GM12891 (cell line): ENCODE results near the gene CAPN7. TPM values are rescaled to one million over a fixed set of nuclear protein-coding genes. Genes with fewer than 3 reads are reported as not detected.
"Not testable (repeated sequence)": the region's sequence is repeated elsewhere in the genome, so short reads cannot be mapped to it uniquely, and the experiment has no call there.

Experiments
- DNase-seq: peaks from one replicate; pipeline ENCODE4 v3.0.0; 2011; ENCODE audit warnings: low spot score; ENCODE audit not compliant: insufficient read length
- FAIRE-seq: peaks from 2 replicates; lab custom pipeline; 2011; peaks lifted over from hg19 to GRCh38; lab: Jason Lieb, UNC
- PAX5 ChIP-seq: IDR thresholded peaks from 2 replicates; pipeline ENCODE4 v1.6.1; 2011; ENCODE audit warnings: low read length, moderate library complexity, mild to moderate bottlenecking; ENCODE audit not compliant: insufficient read depth, severe bottlenecking
- POLR2A ChIP-seq: IDR thresholded peaks from 2 replicates; pipeline ENCODE4 v1.6.1; 2011; ENCODE audit warnings: low read depth, low read length, control low read depth
- POLR2AphosphoS5 ChIP-seq: IDR thresholded peaks from 2 replicates; pipeline ENCODE4 v1.6.1; 2011; ENCODE audit warnings: low read depth, low read length, control low read depth
- POU2F2 ChIP-seq: IDR thresholded peaks from 2 replicates; pipeline ENCODE4 v1.6.1; 2011; ENCODE audit warnings: low read depth, mild to moderate bottlenecking, control low read depth, low read length, moderate library complexity
- SPI1 ChIP-seq: IDR thresholded peaks from 2 replicates; pipeline ENCODE4 v1.6.1; 2011; ENCODE audit warnings: low read depth, low read length, control low read depth
- TAF1 ChIP-seq: IDR thresholded peaks from 2 replicates; pipeline ENCODE4 v1.6.1; 2011; ENCODE audit warnings: low read depth, low read length, control low read depth
- polyA plus RNA-seq: library from polyadenylated mRNA; unstranded; fragments of >200 nt; gene quantifications from one replicate; pipeline ENCODE4 v1.2.1, GENCODE V29; 2012; ENCODE audit warnings: low read depth, missing spikeins, inconsistent platforms; ENCODE audit not compliant: missing spikeins

CAPN7 gene
- 7.5 TPM for polyA plus RNA-seq

DNA sequence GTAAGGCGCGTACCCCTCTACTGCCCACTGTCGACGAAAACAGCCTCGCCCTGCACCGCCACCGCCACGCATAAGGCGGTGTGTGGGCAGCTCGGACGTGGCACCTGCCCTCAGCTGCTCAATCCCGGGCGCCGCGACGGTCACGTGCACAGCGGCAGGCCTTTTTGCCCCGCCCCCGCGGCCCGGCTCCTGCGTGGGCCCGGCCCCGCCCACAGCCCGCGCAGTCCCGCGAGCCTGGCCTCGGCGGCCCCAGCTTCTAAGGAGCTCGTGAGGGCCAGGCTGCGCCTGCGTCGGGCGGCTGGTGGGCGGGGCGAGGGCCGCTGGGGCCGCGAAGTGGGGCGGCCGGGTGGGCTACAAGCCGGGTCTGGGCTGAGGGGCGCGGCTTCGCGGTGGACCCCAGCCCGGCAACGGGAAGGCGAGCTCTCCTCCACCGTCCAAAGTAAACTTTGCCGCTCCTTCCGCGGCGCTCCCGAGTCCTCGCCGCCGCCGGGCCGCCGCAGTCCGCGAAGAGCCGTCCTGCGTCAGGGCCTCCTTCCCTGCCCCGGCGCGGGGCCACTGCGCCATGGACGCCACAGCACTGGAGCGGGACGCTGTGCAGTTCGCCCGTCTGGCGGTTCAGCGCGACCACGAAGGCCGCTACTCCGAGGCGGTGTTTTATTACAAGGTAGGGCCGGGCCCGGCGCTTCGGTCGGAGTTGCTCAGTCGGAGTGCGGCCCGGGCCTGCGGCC lies at the start of gene CAPN7:
CAPN7 (plus strand) TSS at position 313 of the 728 bp plus-strand sequence; CDS start at position 563, 250 bp downstream.
- FAIRE-seq, result peak; percentile 96

GRCh38 chr3:15157441-15157840 lies 48.6 kb upstream of the CAPN7 start:
- no peak for TF ChIP-seq POU2F2
- no peak for TF ChIP-seq TAF1
- TF ChIP-seq POLR2A, result no peak
- TF ChIP-seq SPI1, result no peak
- TF ChIP-seq POLR2AphosphoS5, result no peak
- no peak for TF ChIP-seq PAX5
- FAIRE-seq, result no peak
- DNase-seq, result no peak

More for the DNA sequence above, at the start of gene CAPN7:
- peak; percentile 90 for DNase-seq
- TF ChIP-seq TAF1, result no peak
- peak; percentile 57 for TF ChIP-seq POLR2AphosphoS5
- peak; percentile 82 for TF ChIP-seq POLR2A
- TF ChIP-seq POU2F2, result no peak

DNA sequence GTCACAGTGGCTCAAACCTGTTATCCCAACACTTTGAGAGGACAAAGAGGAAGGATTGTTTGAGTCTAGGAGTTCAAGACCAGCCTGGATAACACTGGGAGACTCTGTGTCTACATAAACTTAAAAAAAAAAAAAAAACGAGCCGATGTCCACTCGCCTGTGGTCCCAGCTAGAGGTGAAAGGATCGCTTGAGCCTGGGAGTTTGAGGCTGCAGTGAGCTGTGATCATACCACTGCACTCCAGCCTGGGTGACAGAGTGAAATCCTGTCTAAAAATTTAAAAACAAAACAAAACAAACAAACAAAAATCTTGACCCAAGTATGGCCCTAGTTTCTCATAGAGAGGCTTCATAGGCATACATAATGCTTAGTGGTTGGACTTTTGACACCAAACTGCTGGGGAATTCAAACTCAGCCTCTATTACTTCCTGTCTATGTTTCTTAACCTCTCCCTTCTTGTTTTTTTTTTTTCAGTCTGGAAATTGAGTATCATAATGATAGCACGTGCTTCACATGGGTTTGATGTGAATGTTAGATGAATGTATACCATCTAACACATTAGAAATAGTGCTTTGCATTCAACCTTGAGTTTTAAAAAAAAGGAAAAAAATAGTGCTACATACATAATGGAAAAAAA lies 46.4 kb upstream of the CAPN7 start:
- TF ChIP-seq SPI1 (no peak), POLR2A (no peak), POU2F2 (no peak), TAF1 (no peak), PAX5 (no peak), POLR2AphosphoS5 (no peak)
- DNase-seq (no peak), FAIRE-seq (no peak)

- DNase-seq, result no peak
- TF ChIP-seq TAF1 (no peak), POLR2AphosphoS5 (no peak), SPI1 (no peak), PAX5 (no peak), POLR2A (no peak), POU2F2 (no peak)
- no peak for FAIRE-seq
Measured at GRCh38 chr3:15160662-15161061, 45.4 kb upstream of the CAPN7 start.

DNA sequence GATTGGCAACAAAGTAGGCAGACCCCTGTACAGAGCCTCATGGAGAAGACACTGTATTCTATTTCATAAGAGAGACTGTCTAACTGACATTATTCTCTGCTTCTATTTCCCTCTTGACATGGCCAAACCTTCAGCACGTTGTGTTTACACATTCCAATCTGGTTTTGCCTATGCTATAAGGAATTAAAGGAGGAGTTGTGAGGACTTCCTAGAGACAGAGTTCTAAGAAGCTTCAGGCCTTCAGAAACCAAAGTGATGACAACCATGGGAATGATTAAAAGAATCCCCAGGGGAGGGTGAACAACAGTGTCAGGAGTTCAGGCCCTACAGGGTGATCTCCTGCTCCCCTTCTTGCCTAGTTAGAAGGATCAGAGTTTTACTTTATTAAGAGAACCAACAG lies 44.9 kb upstream of the CAPN7 start:
- FAIRE-seq (no peak), DNase-seq (no peak)
- TF ChIP-seq POLR2A (no peak), PAX5 (no peak), TAF1 (no peak), POLR2AphosphoS5 (no peak), SPI1 (no peak)

- not testable (repeated sequence) for DNase-seq, FAIRE-seq
Measured at GRCh38 chr3:15163656-15164055, 42.4 kb upstream of the CAPN7 start.

DNA sequence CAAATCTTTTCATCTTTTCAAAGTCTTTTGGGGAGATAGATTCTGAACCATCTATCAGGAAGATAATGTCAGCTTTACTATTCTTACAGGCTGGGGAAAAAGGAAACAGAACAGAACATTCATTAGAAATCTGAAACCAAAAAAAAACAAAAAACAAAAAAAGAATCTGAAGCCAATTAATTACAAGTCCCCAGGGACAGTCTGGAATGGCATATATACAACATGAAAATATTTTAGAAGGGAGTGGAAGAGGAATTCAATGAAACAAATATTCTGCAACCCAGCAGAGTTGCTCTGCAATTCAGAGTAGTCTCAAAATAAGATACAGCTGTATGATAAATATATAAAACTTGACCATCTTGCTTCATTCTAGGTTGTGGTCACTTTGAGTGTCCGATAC lies 41.7 kb upstream of the CAPN7 start:
- FAIRE-seq, result no peak
- no peak for DNase-seq
- TF ChIP-seq TAF1, result no peak
- TF ChIP-seq POLR2AphosphoS5, result no peak
- TF ChIP-seq POLR2A, result no peak
- no peak for TF ChIP-seq POU2F2

DNA sequence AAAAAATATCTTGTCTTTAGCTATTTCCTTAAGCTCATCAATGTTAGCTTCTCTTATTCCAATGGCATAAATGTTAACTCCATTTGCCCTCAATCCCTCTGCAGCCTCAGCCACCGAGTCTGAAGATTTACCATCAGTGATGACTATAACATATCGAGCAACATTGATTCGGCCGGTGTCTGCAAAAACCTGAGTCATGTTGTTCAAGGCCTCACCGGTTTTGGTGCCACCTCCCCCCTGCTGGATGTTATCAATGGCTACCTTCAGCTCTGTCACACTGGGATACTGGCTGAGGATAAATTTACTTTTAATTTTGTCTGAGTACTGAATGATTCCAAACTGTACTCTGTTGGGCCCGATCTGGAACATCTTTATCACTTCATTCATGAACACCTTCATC lies 41.0 kb upstream of the CAPN7 start:
- DNase-seq (no peak), FAIRE-seq (no peak)
- no peak for TF ChIP-seq POLR2AphosphoS5
- no peak for TF ChIP-seq TAF1
- no peak for TF ChIP-seq POU2F2
- TF ChIP-seq POLR2A, result no peak
- TF ChIP-seq PAX5, result no peak

DNA sequence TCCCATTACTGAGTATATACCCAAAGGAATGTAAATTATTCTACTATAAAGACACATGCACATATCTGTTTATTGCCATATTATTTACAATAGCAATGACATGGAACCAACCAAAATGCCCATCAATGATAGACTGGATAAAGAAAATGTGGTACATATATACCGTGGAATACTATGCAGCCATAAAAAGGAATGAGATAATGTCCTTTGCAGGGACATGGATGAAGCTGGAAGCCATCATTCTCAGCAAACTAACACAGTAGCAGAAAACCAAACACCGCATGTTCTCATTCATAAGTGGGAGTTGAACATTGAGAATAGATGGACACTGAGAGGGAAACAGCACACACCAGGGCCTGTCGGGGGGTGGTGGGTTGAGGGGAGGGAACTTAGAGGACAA lies 39.7 kb upstream of the CAPN7 start:
- not testable (repeated sequence) for DNase-seq, FAIRE-seq

- DNase-seq (no peak), FAIRE-seq (peak; percentile 41)
- TF ChIP-seq TAF1 (no peak), SPI1 (no peak), POLR2A (no peak), PAX5 (no peak), POU2F2 (no peak), POLR2AphosphoS5 (no peak)
Measured at GRCh38 chr3:15171096-15171495, 35.0 kb upstream of the CAPN7 start.
